Tongue (tissue), 2 donors: ENCODE results near the gene JUND. TPM values are rescaled to one million over a fixed set of nuclear protein-coding genes. Genes with fewer than 3 reads are reported as not detected.
A peak's percentile ranks its signal among the peaks of the same experiment; 100 is the strongest.
"Not testable (repeated sequence)": the region's sequence is repeated elsewhere in the genome, so short reads cannot be mapped to it uniquely, and the experiment has no call there.

ENCODE experiments used
- DNase-seq: peaks from one replicate; pipeline ENCODE4 v3.0.0-alpha.2; 2015
- total RNA-seq: library from RNA; depleted of rRNA; stranded (reverse); fragments of >200 nt; gene quantifications from one replicate; pipeline ENCODE4 v1.2.3, GENCODE V29; 2014

Gene JUND
- 276 TPM for total RNA-seq

- DNase-seq, result peak; percentile 99
Observed at GRCh38 chr19:18281082-18282020, at the start of gene JUND. Gene JUND (minus strand): TSS chr19:18281622. CDS start chr19:18281484, 138 bp downstream.

GRCh38 chr19:18330868-18331267 lies 49.4 kb upstream of the JUND start:
- DNase-seq, result no peak

DNA sequence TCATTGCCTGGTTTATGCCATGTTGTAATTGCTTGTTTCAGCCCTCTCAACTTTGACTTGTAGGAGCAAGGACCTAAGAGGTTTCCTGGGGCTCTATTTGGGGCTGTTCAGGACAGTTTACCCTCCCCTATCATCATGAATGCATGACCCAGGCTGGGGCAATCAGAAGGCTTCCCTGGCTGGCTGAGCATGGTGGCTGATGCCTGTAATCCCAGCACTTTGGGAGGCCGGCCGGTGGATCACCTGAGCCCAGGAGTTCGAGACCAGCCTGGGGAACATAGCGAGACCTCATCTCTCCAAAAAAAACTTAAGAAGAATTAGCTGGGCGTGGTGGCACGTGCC lies 47.6 kb upstream of the JUND start:
- no peak for DNase-seq

DNA sequence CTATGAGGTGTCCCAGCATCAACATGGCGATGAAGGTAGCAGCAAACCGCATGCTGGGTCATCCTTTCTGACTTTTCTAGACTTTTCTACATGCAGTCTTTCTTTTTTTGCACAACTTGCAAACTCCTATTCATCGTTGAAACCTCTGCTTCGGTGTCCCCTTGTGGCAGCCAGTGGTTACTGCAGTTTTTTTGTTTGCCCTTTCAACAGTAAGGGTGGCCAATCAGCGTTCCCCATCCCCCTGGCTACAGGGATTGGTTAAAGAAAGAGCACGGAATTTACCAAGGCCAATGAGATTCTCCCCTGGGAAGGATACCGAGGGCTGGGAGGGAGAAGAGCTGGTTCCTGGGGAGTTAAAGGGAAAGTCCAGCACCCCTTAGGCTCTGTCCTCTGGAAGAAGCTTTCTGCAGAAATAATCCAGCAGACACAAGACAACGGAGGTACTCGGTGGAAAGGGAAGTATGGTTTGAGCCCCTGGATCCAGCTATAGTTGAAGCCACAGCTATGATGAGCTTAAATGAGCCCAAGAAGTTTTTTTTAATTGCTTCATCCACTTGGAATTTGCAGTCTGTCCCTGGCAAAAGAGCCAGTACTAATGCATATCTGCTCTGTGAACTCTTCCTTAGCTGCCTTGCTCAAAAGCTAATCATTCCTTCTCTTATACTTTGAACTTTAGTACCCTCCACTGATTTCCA lies 47.1 kb upstream of the JUND start:
- peak; percentile 98 for DNase-seq

DNA sequence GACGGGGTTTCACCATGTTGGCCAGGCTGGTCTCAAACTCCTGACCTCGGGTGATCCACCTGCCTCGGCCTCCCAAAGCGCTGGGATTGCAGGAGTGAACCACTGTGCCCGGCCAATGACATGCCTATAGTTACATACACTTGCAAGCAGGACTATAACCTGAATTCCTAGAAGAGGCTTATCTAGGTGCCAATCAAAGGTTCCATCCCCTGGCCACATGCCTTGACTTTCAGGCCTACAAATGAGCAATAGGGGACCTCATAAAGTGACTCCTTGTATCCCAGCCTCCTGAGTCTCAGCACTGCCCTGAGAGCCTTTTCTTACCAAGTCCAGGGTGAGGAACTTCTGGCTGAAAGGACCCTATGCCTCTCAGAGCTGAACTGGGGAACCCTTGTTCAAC lies 45.4 kb upstream of the JUND start:
- DNase-seq, result no peak

DNA sequence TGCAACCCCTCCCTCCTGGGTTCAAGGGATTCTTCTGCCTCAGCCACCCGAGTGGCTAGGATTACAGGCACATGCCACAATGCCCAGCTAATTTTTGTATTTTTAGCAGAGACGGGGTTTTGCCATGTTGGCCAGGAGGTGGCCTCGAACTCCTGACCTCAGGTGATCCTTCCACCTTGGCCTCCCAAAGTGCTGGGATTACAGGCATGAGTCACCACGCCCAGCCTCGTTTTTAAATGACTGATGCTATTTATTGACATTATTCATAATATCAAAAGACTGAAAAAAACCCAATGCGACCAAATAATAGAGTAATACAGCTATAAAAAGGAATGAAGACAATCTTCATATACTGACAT lies 42.9 kb upstream of the JUND start:
- not testable (repeated sequence) for DNase-seq

GRCh38 chr19:18322759-18323460 lies 41.5 kb upstream of the JUND start, which contains the start of gene LSM4:
Gene LSM4 (minus strand): TSS chr19:18323076. CDS start chr19:18323020, 56 bp downstream.
- peak; percentile 99 for DNase-seq

GRCh38 chr19:18322318-18322758 lies 40.9 kb upstream of the JUND start:
- peak; percentile 69 for DNase-seq

GRCh38 chr19:18321734-18322102 lies 40.3 kb upstream of the JUND start:
- no peak for DNase-seq

GRCh38 chr19:18320865-18321733 lies 39.7 kb upstream of the JUND start:
- no peak for DNase-seq

DNA sequence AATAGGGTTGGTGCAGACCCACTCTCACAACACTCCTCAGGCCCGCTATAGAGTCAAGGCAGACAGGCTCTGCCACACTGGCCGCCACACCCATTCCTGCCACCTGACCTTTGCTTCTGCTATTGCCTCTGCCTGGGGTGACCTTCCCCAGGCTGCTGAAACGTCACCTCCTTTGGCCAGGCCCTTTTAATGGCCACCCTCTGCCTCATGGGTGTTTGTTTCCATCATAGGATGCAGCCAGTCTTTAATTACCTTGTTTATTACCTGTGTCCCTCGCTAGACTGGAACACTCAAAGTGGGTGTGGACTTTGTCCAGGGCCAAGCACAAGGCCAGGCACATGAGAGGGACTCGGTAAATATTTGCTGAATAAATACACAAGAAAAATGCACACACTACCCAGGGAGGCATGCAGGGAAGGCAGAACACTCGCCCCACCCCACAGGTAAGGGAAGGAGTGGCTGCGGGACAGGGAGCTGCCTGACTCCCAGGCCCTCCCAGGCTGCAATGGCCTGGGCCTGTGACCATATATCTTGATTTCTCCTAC lies 38.2 kb upstream of the JUND start:
- no peak for DNase-seq

- no peak for DNase-seq
Observed at GRCh38 chr19:18317961-18318800, 36.8 kb upstream of the JUND start.

GRCh38 chr19:18313398-18313797 lies 32.0 kb upstream of the JUND start:
- no peak for DNase-seq

- DNase-seq, result no peak
Observed at GRCh38 chr19:18312092-18312534, 30.7 kb upstream of the JUND start.

- no peak for DNase-seq
Observed at GRCh38 chr19:18311502-18312091, 30.2 kb upstream of the JUND start.

GRCh38 chr19:18310966-18311365 lies 29.5 kb upstream of the JUND start:
- no peak for DNase-seq

DNA sequence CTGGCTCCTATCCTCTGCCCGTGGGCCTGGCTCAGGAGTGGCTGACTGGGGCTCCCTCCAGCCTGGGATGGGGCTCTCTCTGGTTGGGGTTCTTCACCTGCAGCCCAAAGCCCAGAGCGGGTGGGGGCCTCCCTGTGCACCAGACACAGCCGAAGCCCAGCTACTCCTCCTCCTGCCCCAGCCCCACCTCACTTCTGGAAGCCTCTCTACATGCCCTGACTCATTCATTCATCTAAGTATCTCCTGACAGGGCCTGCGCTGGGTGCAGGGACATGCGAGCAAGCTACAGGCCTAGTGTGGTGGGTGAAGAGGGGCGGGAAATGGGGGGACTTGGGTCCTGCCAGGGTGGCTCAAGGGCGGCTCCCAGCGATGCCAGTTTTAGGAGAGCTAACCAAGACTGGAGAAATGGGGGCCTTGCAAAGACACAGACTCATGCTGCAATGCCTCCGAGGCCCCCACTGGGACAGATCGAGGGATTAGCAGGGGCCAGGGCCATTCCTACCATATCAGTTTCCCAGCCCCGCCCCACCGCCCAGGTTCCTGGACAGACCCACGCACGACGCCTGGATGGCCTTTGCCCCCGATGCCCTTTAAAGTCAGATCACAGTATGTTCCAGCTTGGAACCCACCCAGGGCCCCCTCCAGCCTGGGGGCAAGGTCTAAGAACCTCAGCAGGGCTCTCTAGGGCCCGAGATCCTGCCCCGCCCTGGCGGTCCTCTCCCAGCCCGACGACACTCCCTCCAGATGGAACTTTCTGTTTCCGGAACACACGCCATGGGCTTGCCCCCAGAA lies 28.9 kb upstream of the JUND start:
- no peak for DNase-seq

- DNase-seq, result no peak
Observed at GRCh38 chr19:18309525-18310064, 28.2 kb upstream of the JUND start.

- no peak for DNase-seq
Observed at GRCh38 chr19:18308948-18309325, 27.5 kb upstream of the JUND start.
